Effector memory CD4-positive, alpha-beta T cell (primary cell): ENCODE measurements around the gene MMP21.

Experiments
- DNase-seq, 3 donors: peaks; one replicate each; pipeline ENCODE4 v3.0.0-alpha.2; 2020
- H3K27ac ChIP-seq: 2 replicates; pipeline ENCODE4 v1.7.0; 2013; ENCODE audit warnings: mild to moderate bottlenecking, low read length, moderate library complexity; ENCODE audit not compliant: insufficient read depth, poor library complexity, severe bottlenecking
- H3K27me3 ChIP-seq: replicated peaks from 2 replicates; pipeline ENCODE4 v1.7.0; 2013; ENCODE audit warnings: mild to moderate bottlenecking, low read length; ENCODE audit not compliant: insufficient read depth, control insufficient read depth, poor library complexity, severe bottlenecking
- H3K36me3 ChIP-seq: 2 replicates; pipeline ENCODE4 v1.7.0; 2013; ENCODE audit warnings: mild to moderate bottlenecking, low read length, moderate library complexity; ENCODE audit not compliant: control insufficient read depth, insufficient read depth
- H3K4me1 ChIP-seq: 2 replicates; pipeline ENCODE4 v1.7.0; 2013; ENCODE audit warnings: low read length, mild to moderate bottlenecking; ENCODE audit not compliant: control insufficient read depth, insufficient read depth, poor library complexity, severe bottlenecking
- H3K4me3 ChIP-seq: 2 replicates; pipeline ENCODE4 v1.7.0; 2013; ENCODE audit warnings: low read length, low read depth, mild to moderate bottlenecking; ENCODE audit not compliant: insufficient read depth, poor library complexity, severe bottlenecking
- H3K9me3 ChIP-seq: 2 replicates; pipeline ENCODE4 v1.7.0; 2013; ENCODE audit warnings: mild to moderate bottlenecking, low read length, moderate library complexity; ENCODE audit not compliant: control insufficient read depth

MMP21 gene

GRCh38 chr10:125778556-125778955 lies 2.9 kb upstream of the MMP21 start:
- Histone ChIP-seq H3K9me3 (no peaks in the 10 kb centered on the region), H3K27ac (no peak overlapping the region), H3K27me3 (no peaks in the 10 kb centered on the region), H3K4me1 (no peaks in the 10 kb centered on the region), H3K4me3 (no peak overlapping the region), H3K36me3 (no peaks in the 10 kb centered on the region)
- DNase-seq: no peak

DNA sequence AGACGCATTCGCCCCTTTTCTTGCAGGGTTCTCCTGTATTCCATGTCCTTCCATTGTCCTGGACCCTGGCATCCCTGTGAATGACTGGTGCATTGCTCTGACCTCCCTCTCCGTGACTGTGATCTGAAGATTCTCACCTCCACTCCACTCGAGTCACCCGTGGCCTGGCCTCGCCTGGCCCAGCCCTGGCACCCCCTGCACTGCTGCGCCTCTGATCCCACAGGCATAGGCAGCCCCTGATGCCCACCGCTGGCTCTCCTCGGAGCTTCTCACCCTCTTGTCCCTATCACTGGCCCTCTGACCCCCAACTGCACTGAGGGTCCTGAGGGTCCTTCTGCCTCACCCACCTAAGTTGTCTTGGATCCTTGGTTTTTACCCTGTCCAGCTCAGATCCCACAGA lies 2.2 kb upstream of the MMP21 start:
- Histone ChIP-seq H3K27ac (no peak overlapping the region), H3K4me1 (no peaks in the 10 kb centered on the region), H3K27me3 (no peaks in the 10 kb centered on the region), H3K4me3 (no peak overlapping the region), H3K9me3 (no peaks in the 10 kb centered on the region), H3K36me3 (no peaks in the 10 kb centered on the region)
- no peak for DNase-seq

- Histone ChIP-seq H3K27ac (no peak overlapping the region), H3K27me3 (no peaks in the 10 kb centered on the region), H3K36me3 (no peaks in the 10 kb centered on the region), H3K9me3 (no peaks in the 10 kb centered on the region), H3K4me3 (no peak overlapping the region), H3K4me1 (no peaks in the 10 kb centered on the region)
- DNase-seq: no peak
These were observed 935 bp downstream of the MMP21 start for GRCh38 chr10:125774581-125775191.

DNA sequence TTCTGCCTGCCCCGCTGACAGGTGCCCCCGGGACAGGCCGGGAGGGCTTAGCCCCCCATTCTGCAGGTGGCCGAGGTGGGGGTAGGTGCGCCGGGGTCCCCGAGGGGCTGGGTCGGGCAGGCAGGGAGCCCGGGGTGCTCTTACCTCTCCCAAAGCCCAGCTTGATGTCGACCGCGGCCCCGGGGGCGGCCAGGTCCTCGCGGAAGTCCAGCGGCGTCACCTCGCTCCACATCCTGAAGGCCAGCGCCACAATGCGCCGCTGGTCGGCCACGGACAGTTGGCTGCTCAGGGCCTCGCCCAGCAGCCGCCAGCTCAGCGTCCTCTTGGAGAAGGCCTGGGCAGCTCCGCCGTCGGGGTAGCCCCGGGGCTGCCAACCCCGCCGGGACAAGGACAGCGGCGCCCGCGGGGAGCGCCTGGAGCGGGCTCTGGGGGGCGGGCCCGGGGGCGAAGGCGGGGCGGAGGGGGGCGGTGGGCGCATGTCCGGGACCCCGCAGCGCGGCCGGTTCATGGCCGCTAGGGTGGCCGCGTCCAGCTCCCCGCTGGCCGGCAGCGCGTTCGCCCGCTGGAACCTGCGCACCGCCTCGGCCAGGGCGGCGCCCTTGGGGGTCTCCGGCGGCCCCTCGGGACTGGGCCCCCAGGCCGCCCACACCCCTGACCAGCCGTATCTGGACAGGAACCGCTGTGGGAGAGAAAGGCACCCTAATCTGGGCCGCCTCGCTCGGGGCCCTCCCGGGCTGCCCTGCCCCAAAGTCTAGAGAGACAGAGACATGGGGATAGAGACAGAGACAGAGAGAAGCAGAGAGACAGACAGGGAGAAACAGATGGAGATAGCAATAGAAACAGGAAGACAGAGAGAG lies 1.7 kb downstream of the MMP21 start:
- Histone ChIP-seq H3K4me1 (no peaks in the 10 kb centered on the region), H3K27ac (no peak overlapping the region), H3K27me3 (no peaks in the 10 kb centered on the region), H3K36me3 (no peaks in the 10 kb centered on the region), H3K9me3 (no peaks in the 10 kb centered on the region), H3K4me3 (no peak overlapping the region)
- DNase-seq: no peak

DNA sequence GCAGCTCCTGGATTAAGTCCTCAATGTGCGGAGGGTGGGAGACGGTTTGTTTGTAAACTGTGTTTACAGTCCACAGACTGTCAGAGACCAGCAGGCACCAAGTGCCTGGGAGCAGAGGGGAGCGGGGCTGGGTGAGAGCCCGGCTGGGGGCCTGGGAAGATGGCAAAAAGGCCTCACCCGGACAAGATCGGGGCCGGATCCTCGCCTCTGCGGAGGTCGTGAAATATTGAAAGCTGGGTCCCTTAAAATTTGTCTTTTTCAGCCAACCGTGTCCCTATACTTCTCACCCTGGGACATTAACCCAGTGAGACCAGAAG lies 2.8 kb downstream of the MMP21 start:
- DNase-seq: no peak
- H3K9me3 ChIP-seq: no peaks in the 10 kb centered on the region

DNA sequence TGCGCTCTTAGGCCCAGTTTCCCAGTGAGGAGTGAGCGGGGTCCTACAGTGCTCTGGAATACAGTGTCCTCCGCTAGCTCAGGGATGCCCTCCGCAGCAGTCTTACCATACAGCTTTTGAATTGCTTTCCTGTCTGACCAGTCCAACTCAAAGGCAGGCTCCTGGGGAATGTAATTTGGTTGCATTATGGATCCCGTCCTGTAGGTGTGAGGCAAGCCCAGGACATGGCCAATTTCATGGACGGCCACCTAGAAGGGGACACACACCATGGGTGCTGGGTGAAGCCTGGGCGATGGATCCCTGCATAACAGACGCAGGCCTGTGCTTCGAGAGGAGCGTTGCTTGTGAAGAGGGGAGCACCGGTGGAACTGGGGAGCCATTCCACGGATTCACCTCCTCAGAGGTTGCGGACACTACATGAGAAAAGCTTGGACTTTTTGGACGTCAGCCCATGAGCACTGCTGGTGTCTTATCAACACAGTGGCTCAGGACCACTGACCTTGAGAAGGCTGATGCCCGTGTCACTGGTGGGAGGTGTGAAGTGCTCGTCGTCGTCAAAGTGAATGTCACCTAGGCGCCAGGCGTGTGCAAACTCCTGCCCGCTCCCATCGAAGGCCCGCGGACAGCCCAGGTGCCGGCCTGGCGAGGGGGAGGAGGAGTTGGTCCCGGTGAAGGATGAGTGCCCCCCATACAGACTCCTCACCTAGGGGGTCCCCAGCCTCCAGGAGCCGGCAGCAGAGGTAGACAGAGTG lies 3.3 kb downstream of the MMP21 start:
- no peaks in the 10 kb centered on the region for H3K27me3 ChIP-seq
- DNase-seq: no peak
- H3K36me3 ChIP-seq: no peaks in the 10 kb centered on the region
- no peaks in the 10 kb centered on the region for H3K9me3 ChIP-seq
- no peaks in the 10 kb centered on the region for H3K4me1 ChIP-seq
- H3K27ac ChIP-seq: no peak overlapping the region
- H3K4me3 ChIP-seq: no peak overlapping the region

More for the DNA sequence above, 2.8 kb downstream of the MMP21 start:
- H3K4me3 ChIP-seq: no peak overlapping the region
- H3K4me1 ChIP-seq: no peaks in the 10 kb centered on the region
- H3K27me3 ChIP-seq: no peaks in the 10 kb centered on the region
- no peak overlapping the region for H3K27ac ChIP-seq
- no peaks in the 10 kb centered on the region for H3K36me3 ChIP-seq

DNA sequence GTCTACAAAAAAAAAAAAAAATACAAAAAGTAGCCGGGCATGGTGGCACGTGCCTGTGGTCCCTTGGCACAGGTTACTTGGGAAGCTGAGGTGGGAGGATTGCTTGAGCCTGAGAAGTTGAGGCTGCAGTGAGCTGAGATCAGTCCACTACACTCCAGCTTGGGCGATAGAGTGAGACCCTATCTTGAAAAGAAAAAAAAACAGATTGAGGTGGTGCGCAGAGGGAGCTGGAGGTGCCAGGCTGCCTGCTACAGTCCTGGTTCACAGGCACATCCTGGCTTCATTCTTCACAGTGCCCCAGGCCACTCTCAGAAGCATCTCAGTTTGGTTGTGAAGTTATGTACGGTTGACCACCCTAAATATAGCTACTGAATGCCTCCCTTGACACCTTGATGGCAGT lies 4.8 kb downstream of the MMP21 start:
- no peaks in the 10 kb centered on the region for H3K27me3 ChIP-seq
- no peaks in the 10 kb centered on the region for H3K36me3 ChIP-seq
- H3K4me3 ChIP-seq: no peak overlapping the region
- H3K4me1 ChIP-seq: no peaks in the 10 kb centered on the region
- no peak for DNase-seq
- H3K27ac ChIP-seq: no peak overlapping the region
- no peaks in the 10 kb centered on the region for H3K9me3 ChIP-seq

GRCh38 chr10:125769175-125769574 lies 6.4 kb downstream of the MMP21 start:
- no peak for DNase-seq
- no peaks in the 10 kb centered on the region for H3K9me3 ChIP-seq
- no peaks in the 10 kb centered on the region for H3K27me3 ChIP-seq
- H3K27ac ChIP-seq: no peak overlapping the region
- H3K36me3 ChIP-seq: peaks cover 12% of the 10 kb centered on the region
- no peak overlapping the region for H3K4me3 ChIP-seq
- H3K4me1 ChIP-seq: no peaks in the 10 kb centered on the region

GRCh38 chr10:125768219-125768855 lies 7.3 kb downstream of the MMP21 start:
- no peak for DNase-seq
- peaks cover 21% of the 10 kb centered on the region for H3K36me3 ChIP-seq

More at GRCh38 chr10:125768219-125768855, 7.3 kb downstream of the MMP21 start:
- H3K27ac ChIP-seq: no peak overlapping the region
- H3K4me1 ChIP-seq: no peaks in the 10 kb centered on the region
- no peak overlapping the region for H3K4me3 ChIP-seq
- no peaks in the 10 kb centered on the region for H3K27me3 ChIP-seq
- no peaks in the 10 kb centered on the region for H3K9me3 ChIP-seq
